Measurements from ENCODE around the gene KLHL22. TPM values are rescaled to one million over a fixed set of nuclear protein-coding genes. Genes with fewer than 3 reads are reported as not detected.

The KLHL22 gene
- total and polyA plus RNA-seq, 2 of the 4 experiments (the other 2 are of a cell fraction), result 27.1 to 30.1 TPM

DNA sequence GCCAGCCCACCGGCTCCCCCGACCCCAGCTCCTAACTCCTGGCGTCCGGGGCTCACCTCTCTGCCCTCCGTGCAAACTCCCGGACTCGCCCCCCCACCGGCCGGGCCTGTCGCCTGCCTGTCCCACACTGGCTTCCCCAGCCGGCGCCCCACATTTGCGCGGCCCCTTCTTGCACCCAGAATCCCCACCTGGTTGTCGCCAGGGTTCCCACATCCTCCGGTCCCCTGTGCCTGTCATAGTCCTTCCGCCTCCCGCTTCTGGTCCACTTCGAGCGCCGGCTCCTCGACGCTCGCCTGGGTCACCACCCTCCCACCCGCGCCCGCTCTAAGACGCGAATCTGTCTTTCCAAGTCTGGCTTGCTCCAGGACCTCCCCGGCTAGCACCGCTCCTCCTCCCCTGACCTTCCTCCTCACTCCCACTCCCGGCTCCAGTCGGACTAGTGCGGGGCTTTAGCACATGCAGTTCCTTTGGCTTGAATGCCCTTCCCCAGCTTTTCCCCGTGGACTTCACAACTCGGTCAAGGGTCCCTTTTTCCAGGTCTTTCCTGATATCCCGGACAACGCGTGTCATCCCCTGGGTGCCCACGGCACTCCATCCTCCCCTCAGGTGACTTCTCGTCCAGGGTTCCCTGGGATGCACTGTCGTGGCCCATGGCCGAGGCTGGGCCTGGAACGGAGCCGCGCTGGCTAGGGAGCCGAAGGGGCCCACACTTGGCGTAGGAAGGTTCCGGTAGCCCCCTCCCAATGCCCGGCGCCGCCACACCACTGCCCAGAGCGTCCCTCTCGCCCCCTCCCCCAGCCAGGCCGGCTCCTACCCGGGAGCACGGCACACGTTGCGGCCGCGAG is 58.6 kb downstream of the KLHL22 start:
- TF ChIP-seq MXI1 (IDR thresholded peaks at IDR 0.05; ENCODE audit: borderline replicate concordance, low read depth, low read length) (peak; percentile 12; the same call in 1 of the 2 replicates), RAD21 (IDR thresholded peaks at IDR 0.05; ENCODE audit: low read length) (no peak)
- peak overlapping the region; percentile 89 for H3K9ac ChIP-seq (ENCODE audit: low read depth, low read length)
- H3K27ac ChIP-seq (ENCODE audit: insufficient read depth, low read length), result peak overlapping the region; percentile 78
- H3K56ac ChIP-seq (ENCODE audit: extremely low read depth, insufficient read depth, low read length), result peak overlapping the region; percentile 67; the same call in 1 of the 2 replicates
- peak overlapping the region; percentile 84 for H3K23ac ChIP-seq (ENCODE audit: low read depth, low read length)
- H3K9me3 ChIP-seq (ENCODE audit: control insufficient read depth, insufficient read depth, low read length), result no peaks in the 10 kb centered on the region
- peak overlapping the region; percentile 5 for H2BK120ac ChIP-seq (ENCODE audit: low read depth, low read length)
- no peaks in the 10 kb centered on the region for H3K27me3 ChIP-seq (ENCODE audit: control insufficient read depth, insufficient read depth, low read length)
- 0% methylated on average over 31 of the region's 61 CpGs; no CpG with 5 or more reads in 1 of the 2 experiments for WGBS, 2 experiments (ENCODE audit: extremely low coverage in 2 of 2, insufficient read length in 1 of 2)
- H4K8ac ChIP-seq (ENCODE audit: low read depth in 2 of 2, low read length in 2 of 2), result peak overlapping the region; percentile 59 to 71; a peak in 3 of 4 replicates
- peaks cover 25% of the 10 kb centered on the region for H3K9me1 ChIP-seq (ENCODE audit: insufficient read depth, low read length)
- H2AK9ac ChIP-seq (replicated peaks; ENCODE audit: low read depth, low read length, poor library complexity), result peak overlapping the region; percentile 99
- H2AK5ac ChIP-seq (ENCODE audit: low read depth, low read length), result peak overlapping the region; percentile 93
- ChIA-PET CTCF (no interaction called here), POLR2A (ENCODE audit: unreplicated experiment) (no interaction called here)
- BruUV-seq (replicated peaks), result no TSS peak
- peaks cover 16 to 69% of the 10 kb centered on the region in 2 experiments; a peak in 3 of 4 replicates for H3K79me1 ChIP-seq (ENCODE audit: low read depth in 1 of 2, low read length in 2 of 2)
- ATAC-seq (ENCODE audit: low read depth), result peak; percentile 19
- H2BK20ac ChIP-seq (ENCODE audit: low read depth, low read length), result no peak overlapping the region
- in situ Hi-C loops (cut with MboI; ENCODE audit: low sequenced_read_pairs) (no loop called here), intact Hi-C loops (cut with micrococcal nuclease) (loop anchor here (1.0 kb wide), 1 partner anchor 59 kb away; no protein-coding TSS in a partner anchor), dilution Hi-C loops (cut with HindIII; ENCODE audit: low sequenced_read_pairs, unreplicated experiment) (no loop called here)
- H4K91ac ChIP-seq (ENCODE audit: insufficient read depth, low read depth, low read length), result peak overlapping the region; percentile 59
- H3K14ac ChIP-seq (replicated peaks; ENCODE audit: low read depth, low read length), result peak overlapping the region; percentile 78
- H4K5ac ChIP-seq (ENCODE audit: low read depth, low read length), result peak overlapping the region; percentile 28
- DNase-seq, result no peak
- H3K4ac ChIP-seq (ENCODE audit: low read depth, low read length), result peak overlapping the region; percentile 73
- no peak overlapping the region for H2BK15ac ChIP-seq (ENCODE audit: low read depth, low read length)
- peak overlapping the region; percentile 12 for H3K18ac ChIP-seq (ENCODE audit: low read depth, low read length)
- H2AFZ ChIP-seq (replicated peaks; ENCODE audit: low read length, poor library complexity), result peak overlapping the region; percentile 88
- peaks cover 48% of the 10 kb centered on the region for H4K20me1 ChIP-seq (ENCODE audit: insufficient read depth, low read length)
- H3K4me2 ChIP-seq (ENCODE audit: low read depth, low read length), result peak overlapping the region; percentile 88
- peak overlapping the region; percentile 38 for H2BK5ac ChIP-seq (ENCODE audit: low read depth, low read length, poor library complexity, severe bottlenecking)
- H3K36me3 ChIP-seq (ENCODE audit: control insufficient read depth, insufficient read depth, low read length), result no peaks in the 10 kb centered on the region; the same call in 1 of the 2 replicates
- H3K4me3 ChIP-seq (ENCODE audit: insufficient read depth, low read depth, low read length), result peak overlapping the region; percentile 90
- H3K4me1 ChIP-seq (ENCODE audit: control insufficient read depth, insufficient read depth, low read length), result peaks cover 24% of the 10 kb centered on the region

Measured in IMR-90 (cell line).